HEK293 (cell line): ENCODE results near the gene PCGF1.

Source experiments
- BCL6B ChIP-seq: fragments of 450-650 bp; formaldehyde crosslinking; IDR thresholded peaks from 2 replicates; pipeline ENCODE4 v1.5.1; 2017; ENCODE audit warnings: missing biosample characterization, missing genetic modification characterization
- ELK4 ChIP-seq: IDR thresholded peaks from 2 replicates; pipeline ENCODE4 v1.6.1; 2011; ENCODE audit warnings: mild to moderate bottlenecking, low read depth, low read length, borderline replicate concordance
- GFI1B ChIP-seq: fragments of 450-650 bp; formaldehyde crosslinking; IDR thresholded peaks from 2 replicates; pipeline ENCODE4 v1.5.1; 2016; ENCODE audit warnings: missing biosample characterization, missing genetic modification characterization
- HOXA7 ChIP-seq: sonication (generic); formaldehyde crosslinking; IDR thresholded peaks from 2 replicates; pipeline ENCODE4 v1.8.1; 2022; ENCODE audit warnings: missing genetic modification reagents, borderline replicate concordance
- KLF17 ChIP-seq: fragments of 450-650 bp; formaldehyde crosslinking; IDR thresholded peaks from 2 replicates; pipeline ENCODE4 v1.5.1; 2016; ENCODE audit warnings: missing biosample characterization, missing genetic modification characterization
- PRDM10 ChIP-seq: fragments of 450-650 bp; formaldehyde crosslinking; IDR thresholded peaks from 2 replicates; pipeline ENCODE4 v1.5.1; 2016; ENCODE audit warnings: missing biosample characterization, missing genetic modification characterization
- ZBTB10 ChIP-seq: fragments of 450-650 bp; formaldehyde crosslinking; IDR thresholded peaks from 2 replicates; pipeline ENCODE4 v1.5.1; 2016; ENCODE audit warnings: missing biosample characterization, missing genetic modification characterization
- ZBTB26 ChIP-seq: fragments of 450-650 bp; formaldehyde crosslinking; optimal IDR thresholded peaks from 2 replicates; pipeline ENCODE3; 2016; ENCODE audit warnings: missing biosample characterization, mild to moderate bottlenecking, missing genetic modification characterization
- ZNF121 ChIP-seq: fragments of 450-650 bp; formaldehyde crosslinking; IDR thresholded peaks from 2 replicates; pipeline ENCODE4 v1.5.1; 2016; ENCODE audit warnings: missing biosample characterization, missing genetic modification characterization
- ZNF18 ChIP-seq: fragments of 450-650 bp; formaldehyde crosslinking; IDR thresholded peaks from 2 replicates; pipeline ENCODE4 v1.5.1; 2016; ENCODE audit warnings: missing biosample characterization, missing genetic modification characterization
- ZNF302 ChIP-seq: fragments of 450-650 bp; formaldehyde crosslinking; IDR thresholded peaks from 2 replicates; pipeline ENCODE4 v1.5.1; 2016; ENCODE audit warnings: missing biosample characterization, missing genetic modification characterization, low read depth
- ZNF366 ChIP-seq: fragments of 450-650 bp; formaldehyde crosslinking; conservative IDR thresholded peaks from 2 replicates; pipeline ENCODE4 v1.5.1; 2016; ENCODE audit warnings: missing biosample characterization, missing genetic modification characterization
- ZNF433 ChIP-seq: fragments of 450-650 bp; formaldehyde crosslinking; IDR thresholded peaks from 2 replicates; pipeline ENCODE4 v1.5.1; 2016; ENCODE audit warnings: missing biosample characterization, missing genetic modification characterization, low read depth
- ZNF449 ChIP-seq: fragments of 450-650 bp; formaldehyde crosslinking; IDR thresholded peaks from 2 replicates; pipeline ENCODE4 v1.5.1; 2017; ENCODE audit warnings: missing biosample characterization, mild to moderate bottlenecking, missing genetic modification characterization, moderate library complexity
- ZNF585B ChIP-seq: fragments of 450-650 bp; formaldehyde crosslinking; IDR thresholded peaks from 2 replicates; pipeline ENCODE4 v1.5.1; 2016; ENCODE audit warnings: missing biosample characterization, missing genetic modification characterization
- ZNF600 ChIP-seq: fragments of 450-650 bp; formaldehyde crosslinking; IDR thresholded peaks from 2 replicates; pipeline ENCODE4 v1.5.1; 2016; ENCODE audit warnings: missing biosample characterization, missing genetic modification characterization
- ZNF610 ChIP-seq: fragments of 450-650 bp; formaldehyde crosslinking; IDR thresholded peaks from 2 replicates; pipeline ENCODE4 v1.5.1; 2016; ENCODE audit warnings: missing biosample characterization, missing genetic modification characterization, borderline replicate concordance
- ZNF785 ChIP-seq: fragments of 450-650 bp; formaldehyde crosslinking; IDR thresholded peaks from 2 replicates; pipeline ENCODE4 v1.5.1; 2016; ENCODE audit warnings: missing biosample characterization, missing genetic modification characterization
- ZNF792 ChIP-seq: fragments of 450-650 bp; formaldehyde crosslinking; IDR thresholded peaks from 2 replicates; pipeline ENCODE4 v1.5.1; 2016; ENCODE audit warnings: missing biosample characterization, missing genetic modification characterization
- ZSCAN16 ChIP-seq: fragments of 450-650 bp; formaldehyde crosslinking; IDR thresholded peaks from 2 replicates; pipeline ENCODE4 v1.5.1; 2016; ENCODE audit warnings: missing biosample characterization, missing genetic modification characterization
- ZSCAN30 ChIP-seq: fragments of 450-650 bp; IDR thresholded peaks from 2 replicates; pipeline ENCODE4 v1.5.1; 2018; ENCODE audit warnings: missing biosample characterization, mild to moderate bottlenecking, missing genetic modification characterization, moderate library complexity
- ZXDB ChIP-seq: fragments of 450-650 bp; formaldehyde crosslinking; IDR thresholded peaks from 2 replicates; pipeline ENCODE4 v1.5.1; 2016; ENCODE audit warnings: missing biosample characterization, missing genetic modification characterization

Gene PCGF1

GRCh38 chr2:74529357-74530238 is 22.1 kb upstream of the PCGF1 start, which contains the start of the genes AUP1 and HTRA2 (continued):
- TF ChIP-seq BCL6B (no peak), ZNF585B (tag by site-specific recombination) (no peak), ELK4 (peak; percentile 67; the same call in 1 of the 2 replicates), ZNF600 (tag by site-specific recombination) (peak; percentile 88), ZSCAN30 (tag by site-specific recombination) (peak; percentile 38; the same call in 1 of the 2 replicates), GFI1B (tag by site-specific recombination) (no peak), ZNF610 (no peak; the same call in 1 of the 2 replicates), ZBTB26 (tag by site-specific recombination) (peak; percentile 83), KLF17 (tag by site-specific recombination) (peak; percentile 54), PRDM10 (tag by site-specific recombination) (peak; percentile 86), ZNF449 (tag by site-specific recombination) (no peak), ZNF366 (tag by site-specific recombination) (no peak), ZNF792 (tag by site-specific recombination) (no peak), HOXA7 (CRISPR knock-in tag) (no peak), ZNF121 (tag by site-specific recombination) (no peak), ZNF18 (tag by site-specific recombination) (no peak), ZBTB10 (tag by site-specific recombination) (peak; percentile 95), ZXDB (peak; percentile 85), ZNF433 (tag by site-specific recombination) (no peak), ZNF302 (tag by site-specific recombination) (no peak), ZNF785 (tag by site-specific recombination) (no peak), ZSCAN16 (tag by site-specific recombination) (no peak)
